IPS DF 6.9 (cell line): ENCODE measurements around the gene ZBTB8B.

ENCODE experiments used
- DNase-seq: peaks from one replicate; pipeline ENCODE4 v3.0.0-alpha.2; 2013; ENCODE audit warnings: low read depth, low spot score
- H3K27ac ChIP-seq: one replicate; pipeline ENCODE4 v1.5.1; 2013; ENCODE audit warnings: low read length, control low read depth
- H3K27me3 ChIP-seq: 2 replicates; pipeline ENCODE4 v1.6.1; 2013; ENCODE audit warnings: mild to moderate bottlenecking, low read length; ENCODE audit not compliant: control insufficient read depth, insufficient read depth
- H3K36me3 ChIP-seq: 2 replicates; pipeline ENCODE4 v1.6.1; 2013; ENCODE audit warnings: low read length; ENCODE audit not compliant: control insufficient read depth, insufficient read depth
- H3K4me1 ChIP-seq: 2 replicates; pipeline ENCODE4 v1.6.1; 2013; ENCODE audit warnings: low read length; ENCODE audit not compliant: control insufficient read depth, insufficient read depth
- H3K4me3 ChIP-seq: 2 replicates; pipeline ENCODE4 v1.5.1; 2013; ENCODE audit warnings: mild to moderate bottlenecking, low read length
- H3K9me3 ChIP-seq: 2 replicates; pipeline ENCODE4 v1.6.1; 2013; ENCODE audit warnings: low read length, inconsistent platforms; ENCODE audit not compliant: control insufficient read depth, insufficient read depth
- WGBS: extraction: QIAGEN DNeasy Blood & Tissue Kit; methylation state at CpG from one replicate; pipeline ENCODE4 v1.1.7; 2013; ENCODE audit warnings: mixed read lengths, missing lambda C conversion rate; ENCODE audit not compliant: insufficient read length, insufficient coverage; 5-methylcytosine and 5-hydroxymethylcytosine counted together

ZBTB8B gene

DNA sequence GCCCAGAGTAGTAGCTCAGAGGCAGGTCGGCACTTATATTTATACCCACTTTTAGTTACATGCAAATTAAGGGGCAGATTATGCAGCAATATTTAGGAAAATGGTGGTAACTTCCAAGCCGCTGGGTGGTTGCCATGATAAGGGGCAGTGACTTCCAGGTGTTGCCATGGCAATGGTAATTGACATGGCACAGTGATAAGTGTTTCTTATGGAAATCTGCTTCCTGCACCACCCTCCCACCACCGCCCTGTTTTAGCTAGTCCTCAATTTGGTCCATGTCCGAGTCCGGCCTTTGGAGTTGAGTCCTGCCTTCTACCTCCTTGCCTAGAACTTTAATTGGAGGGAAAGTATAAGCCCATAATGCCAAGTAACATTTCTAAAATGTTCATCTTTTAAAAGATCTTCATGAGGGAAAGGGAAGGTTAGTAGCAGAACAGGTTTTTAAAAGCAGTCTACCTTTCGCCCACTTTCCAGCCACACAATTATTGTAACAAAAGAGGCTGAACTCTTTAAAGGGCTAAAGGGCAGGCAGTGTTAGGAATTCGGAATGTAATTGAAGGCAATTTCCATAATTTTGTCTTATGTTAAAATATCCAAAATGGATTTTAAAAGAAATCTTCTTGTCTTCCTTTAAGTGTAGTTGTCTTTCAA is 21.7 kb downstream of the ZBTB8B start:
- DNase-seq = no peak
- H3K36me3 ChIP-seq = no peaks in the 10 kb centered on the region
- no CpG with 5 or more reads among the region's 7 CpGs for WGBS
- no peaks in the 10 kb centered on the region for H3K27me3 ChIP-seq
- no peaks in the 10 kb centered on the region for H3K9me3 ChIP-seq
- no peak overlapping the region for H3K27ac ChIP-seq
- H3K4me3 ChIP-seq = no peak overlapping the region
- peaks cover 2% of the 10 kb centered on the region; the same call in 1 of the 2 replicates for H3K4me1 ChIP-seq

DNA sequence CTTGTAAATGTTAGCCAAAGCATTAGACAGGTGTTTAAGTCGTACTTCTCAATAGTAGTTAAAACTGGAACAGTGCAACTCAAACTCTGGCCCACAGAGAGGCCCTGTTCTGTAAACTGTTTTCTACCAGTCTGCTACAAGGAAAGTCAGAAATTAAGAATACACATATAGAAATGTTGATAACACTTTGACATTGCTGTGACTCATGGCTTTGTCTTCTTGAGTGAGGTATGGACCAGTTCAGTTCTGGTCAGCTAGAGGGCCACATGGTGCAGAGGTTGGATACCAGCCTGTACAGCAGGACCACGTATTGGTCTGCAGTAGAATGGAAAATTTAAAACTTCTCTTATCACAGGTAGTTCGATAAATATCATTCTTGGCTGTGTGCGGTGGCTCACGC is 22.3 kb downstream of the ZBTB8B start:
- no peak for DNase-seq
- no peak overlapping the region for H3K27ac ChIP-seq

DNA sequence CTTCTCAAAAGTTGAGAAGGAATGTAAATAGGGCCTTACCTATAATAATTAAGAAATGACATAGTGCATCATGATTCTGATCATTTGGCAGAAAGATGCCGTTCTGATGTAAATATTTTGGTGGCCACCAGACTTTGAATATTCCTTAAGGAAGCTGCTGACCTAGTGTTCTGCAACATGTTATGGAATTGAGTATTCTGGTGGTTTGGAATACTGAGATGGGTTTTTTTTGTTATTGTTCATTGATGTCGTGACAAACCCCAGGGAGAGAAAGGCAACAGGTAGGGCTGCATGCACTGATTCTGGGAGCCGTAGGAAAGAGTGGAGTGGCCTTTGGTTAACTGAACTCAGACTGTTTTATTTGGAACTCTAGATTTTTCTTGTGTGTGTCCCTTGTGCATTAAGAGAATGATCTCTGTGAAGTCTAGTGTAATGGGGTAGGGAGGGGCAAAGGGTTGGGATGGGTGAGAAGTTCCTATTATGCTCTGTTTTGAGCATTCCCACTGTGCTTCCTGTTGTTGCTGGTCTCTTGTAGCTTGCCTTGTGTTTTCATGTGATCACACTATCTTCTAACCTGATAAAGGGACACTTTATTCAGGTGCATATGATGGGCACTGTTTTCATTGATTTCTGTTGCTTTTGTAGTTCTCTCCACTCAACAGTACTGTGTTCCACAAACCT is 25.0 kb downstream of the ZBTB8B start:
- no peaks in the 10 kb centered on the region for H3K9me3 ChIP-seq
- H3K4me1 ChIP-seq = no peaks in the 10 kb centered on the region; the same call in 1 of the 2 replicates
- no peak overlapping the region for H3K27ac ChIP-seq
- DNase-seq = no peak
- H3K36me3 ChIP-seq = no peaks in the 10 kb centered on the region; the same call in 1 of the 2 replicates
- no peak overlapping the region for H3K4me3 ChIP-seq
- no peaks in the 10 kb centered on the region for H3K27me3 ChIP-seq
- no CpG with 5 or more reads among the region's 3 CpGs for WGBS

More for the DNA sequence above, 22.3 kb downstream of the ZBTB8B start:
- WGBS = no CpG with 5 or more reads among the region's 5 CpGs
- Histone ChIP-seq H3K4me1 (peaks cover 2% of the 10 kb centered on the region; the same call in 1 of the 2 replicates), H3K9me3 (no peaks in the 10 kb centered on the region), H3K4me3 (no peak overlapping the region), H3K36me3 (no peaks in the 10 kb centered on the region; the same call in 1 of the 2 replicates), H3K27me3 (no peaks in the 10 kb centered on the region)

DNA sequence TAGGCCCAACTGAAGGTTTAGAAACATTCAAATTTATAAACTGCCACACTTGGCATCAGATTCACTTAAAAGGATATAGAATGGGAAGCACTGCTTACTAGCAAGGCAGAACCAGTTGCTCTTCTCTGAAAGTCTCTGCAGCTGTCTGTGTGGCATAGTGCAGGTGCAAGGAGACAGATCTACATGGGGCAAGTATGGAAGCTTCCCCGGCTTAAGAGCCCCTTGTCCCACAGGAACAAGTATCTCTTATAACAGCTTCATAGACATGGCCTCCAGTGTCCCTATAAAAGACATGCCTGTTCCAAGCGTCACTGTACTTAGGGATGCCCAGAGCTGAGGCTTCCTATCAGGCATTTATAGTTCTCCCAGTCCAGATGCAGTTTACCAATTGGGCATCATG is 26.5 kb downstream of the ZBTB8B start:
- H3K27ac ChIP-seq = no peak overlapping the region
- no peak overlapping the region for H3K4me3 ChIP-seq
- no CpG with 5 or more reads among the region's 2 CpGs for WGBS
- DNase-seq = no peak
- no peaks in the 10 kb centered on the region for H3K27me3 ChIP-seq
- H3K4me1 ChIP-seq = no peaks in the 10 kb centered on the region
- H3K9me3 ChIP-seq = no peaks in the 10 kb centered on the region
- no peaks in the 10 kb centered on the region; the same call in 1 of the 2 replicates for H3K36me3 ChIP-seq

DNA sequence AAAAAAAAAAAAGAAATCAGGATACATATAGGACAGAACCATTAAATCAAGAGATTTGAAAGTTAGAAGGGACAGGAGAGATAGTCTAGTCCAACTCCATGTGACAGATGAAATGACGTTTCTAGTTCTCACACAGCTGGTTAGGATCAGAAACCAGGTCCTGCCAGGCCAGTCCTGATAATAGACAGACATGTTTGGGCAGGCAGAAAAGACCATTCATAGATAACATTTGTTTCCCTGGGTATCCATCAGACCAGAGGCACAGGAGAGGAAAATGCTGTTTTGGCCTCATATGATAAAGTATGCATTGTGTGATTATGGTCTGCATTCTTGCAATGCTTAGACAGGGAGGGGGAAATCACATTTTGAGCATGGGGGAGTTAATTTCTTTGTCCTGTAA is 29.3 kb downstream of the ZBTB8B start:
- Histone ChIP-seq H3K9me3 (no peaks in the 10 kb centered on the region), H3K27ac (no peak overlapping the region), H3K36me3 (no peaks in the 10 kb centered on the region; the same call in 1 of the 2 replicates), H3K27me3 (no peaks in the 10 kb centered on the region), H3K4me3 (no peak overlapping the region), H3K4me1 (no peaks in the 10 kb centered on the region)
- no peak for DNase-seq
- WGBS = no CpG with 5 or more reads among the region's 1 CpG

DNA sequence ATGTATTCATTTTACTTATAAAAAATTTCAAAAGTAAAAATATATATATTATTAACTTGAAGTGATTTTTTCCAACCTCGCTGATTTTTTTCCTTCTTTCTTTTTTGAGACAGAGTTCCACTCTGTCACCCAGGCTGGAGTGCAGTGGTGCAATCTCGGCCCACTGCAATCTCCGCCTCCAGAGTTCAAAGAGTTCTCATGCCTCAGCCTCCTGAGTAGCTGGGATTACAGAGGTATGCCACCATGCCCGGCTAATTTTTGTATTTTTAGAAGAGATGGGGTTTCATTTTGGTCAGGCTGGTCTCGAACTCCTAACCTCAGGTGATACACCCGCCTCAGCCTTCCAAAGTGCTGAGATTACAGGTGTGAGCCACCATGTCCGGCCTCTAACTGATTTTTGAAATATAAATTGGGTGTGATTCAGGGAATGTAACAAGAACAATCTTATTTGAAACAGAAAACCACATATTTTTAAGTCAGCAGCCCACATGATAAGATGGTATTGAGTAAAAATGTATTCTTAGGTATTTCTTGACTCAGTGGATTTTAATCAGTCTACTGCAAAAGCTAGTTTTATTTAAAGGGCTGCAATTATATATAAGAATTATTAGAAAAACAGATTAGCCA is 30.0 kb downstream of the ZBTB8B start:
- Histone ChIP-seq H3K4me1 (no peaks in the 10 kb centered on the region), H3K36me3 (no peaks in the 10 kb centered on the region; the same call in 1 of the 2 replicates), H3K27ac (no peak overlapping the region), H3K9me3 (no peaks in the 10 kb centered on the region), H3K27me3 (no peaks in the 10 kb centered on the region), H3K4me3 (no peak overlapping the region)
- DNase-seq = no peak
- no CpG with 5 or more reads among the region's 7 CpGs for WGBS

DNA sequence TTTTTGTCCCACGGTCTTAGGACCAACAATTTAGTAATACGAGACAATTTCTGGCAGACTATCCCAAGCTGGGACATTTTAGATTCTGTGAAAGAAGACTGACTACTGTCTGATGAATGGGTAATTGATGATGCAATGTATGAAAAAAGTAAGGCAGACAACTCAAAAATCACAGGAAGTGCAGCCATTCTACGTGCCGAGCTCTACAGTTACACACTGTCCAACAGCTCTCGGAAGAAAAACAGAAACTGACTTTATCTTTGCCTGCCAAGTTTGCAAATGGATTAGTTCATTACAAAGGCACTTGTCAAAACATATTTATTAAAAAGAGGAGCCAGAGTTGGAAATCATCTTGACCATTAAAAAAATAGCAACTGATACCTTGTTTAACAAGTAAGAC is 31.3 kb downstream of the ZBTB8B start:
- H3K4me3 ChIP-seq = no peak overlapping the region
- DNase-seq = no peak
- WGBS = no CpG with 5 or more reads among the region's 5 CpGs
- H3K36me3 ChIP-seq = no peaks in the 10 kb centered on the region; the same call in 1 of the 2 replicates
- H3K27me3 ChIP-seq = no peaks in the 10 kb centered on the region
- H3K27ac ChIP-seq = no peak overlapping the region
- H3K4me1 ChIP-seq = no peaks in the 10 kb centered on the region
- no peaks in the 10 kb centered on the region for H3K9me3 ChIP-seq

DNA sequence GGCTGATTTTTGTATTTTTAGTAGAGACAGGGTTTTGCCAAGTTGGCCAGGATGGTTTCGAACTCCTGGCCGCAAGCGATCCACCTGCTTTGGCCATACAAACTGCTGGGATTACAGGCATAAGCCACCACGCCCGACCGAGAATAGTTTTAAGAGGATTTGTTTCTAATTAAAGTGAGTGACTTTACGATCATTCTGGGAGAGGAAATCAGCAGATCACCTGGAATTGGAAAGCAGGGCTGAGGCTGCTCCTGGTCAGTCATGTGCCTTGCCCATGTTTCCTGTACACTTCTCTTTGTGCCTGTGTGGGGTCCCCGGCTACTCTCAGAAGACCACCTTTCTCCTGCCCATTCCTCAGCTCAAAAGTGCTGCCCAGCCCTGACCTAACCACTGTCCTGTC is 33.9 kb downstream of the ZBTB8B start:
- H3K27ac ChIP-seq = no peak overlapping the region
- WGBS = no CpG with 5 or more reads among the region's 8 CpGs
- H3K36me3 ChIP-seq = no peaks in the 10 kb centered on the region
- H3K4me1 ChIP-seq = no peaks in the 10 kb centered on the region
- no peak for DNase-seq
- H3K27me3 ChIP-seq = no peaks in the 10 kb centered on the region
- no peaks in the 10 kb centered on the region for H3K9me3 ChIP-seq
- no peak overlapping the region for H3K4me3 ChIP-seq

DNA sequence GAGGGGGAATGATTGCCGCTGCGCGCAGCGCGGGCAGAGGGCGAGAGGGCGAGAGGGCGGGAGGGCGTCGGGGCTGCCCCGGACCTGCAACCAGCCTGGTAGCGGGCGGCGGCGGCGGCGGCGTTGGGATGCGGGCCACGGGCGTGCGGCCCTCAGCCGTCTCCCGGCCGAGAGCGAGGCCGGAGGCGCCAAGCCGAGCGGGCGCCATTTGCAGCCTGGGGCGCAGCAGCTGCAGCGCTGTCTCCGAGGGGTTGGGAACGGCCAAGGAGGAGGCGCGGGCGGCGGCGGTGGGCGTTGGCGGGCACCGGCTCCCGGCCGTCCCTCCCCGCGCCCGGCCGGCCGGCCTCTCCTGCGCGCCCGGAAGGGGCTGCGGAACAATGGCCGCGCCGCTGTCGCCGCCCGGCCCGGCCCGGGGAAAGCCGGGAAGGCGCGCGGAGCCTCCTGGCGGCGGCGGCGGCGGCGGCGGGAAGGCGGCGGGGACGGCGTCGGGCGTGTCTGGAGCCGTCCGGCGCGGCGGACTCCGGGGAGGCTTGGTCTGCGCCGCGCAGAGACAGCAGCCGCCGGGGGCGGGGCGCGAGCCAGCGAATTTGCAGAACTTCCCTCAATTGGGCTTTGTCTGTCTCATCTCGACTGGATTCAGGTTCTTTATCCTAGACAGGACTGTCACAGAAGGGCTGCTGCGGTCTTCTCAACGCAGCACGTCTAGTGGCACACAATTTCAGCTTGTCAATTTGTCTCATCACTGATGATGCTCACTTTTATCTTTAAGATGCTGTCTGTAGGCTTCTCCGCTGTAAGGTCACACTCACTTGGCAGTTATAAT is 35.7 kb downstream of the ZBTB8B start:
- Histone ChIP-seq H3K27ac (no peak overlapping the region), H3K27me3 (no peaks in the 10 kb centered on the region), H3K9me3 (no peaks in the 10 kb centered on the region), H3K4me1 (no peaks in the 10 kb centered on the region), H3K36me3 (no peaks in the 10 kb centered on the region), H3K4me3 (peak overlapping the region; percentile 85; the same call in 1 of the 2 replicates)
- no peak for DNase-seq
- WGBS = no CpG with 5 or more reads among the region's 99 CpGs

DNA sequence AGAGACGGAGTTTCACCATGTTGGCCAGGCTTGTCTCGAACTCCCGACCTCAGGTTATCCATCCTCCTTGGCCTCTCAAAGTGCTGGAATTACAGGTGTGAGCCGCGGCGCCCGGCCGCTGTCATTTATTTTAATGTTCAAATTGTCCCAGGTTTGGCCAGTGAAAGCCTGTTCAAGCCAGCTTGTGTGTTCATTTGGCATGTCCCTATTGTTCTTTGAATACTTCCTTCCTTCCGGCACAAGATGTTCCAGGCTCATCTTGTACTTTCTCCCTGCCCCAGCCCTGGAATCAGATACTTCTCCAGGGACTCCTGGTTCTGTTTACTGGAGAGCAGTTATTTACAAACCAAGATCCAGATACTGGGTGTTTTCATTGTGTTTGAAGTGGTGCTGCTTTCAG is 37.0 kb downstream of the ZBTB8B start:
- no peak overlapping the region for H3K27ac ChIP-seq
- WGBS = no CpG with 5 or more reads among the region's 9 CpGs

More for the DNA sequence above, 37.0 kb downstream of the ZBTB8B start:
- Histone ChIP-seq H3K4me1 (no peaks in the 10 kb centered on the region), H3K36me3 (no peaks in the 10 kb centered on the region), H3K4me3 (no peak overlapping the region), H3K9me3 (no peaks in the 10 kb centered on the region), H3K27me3 (no peaks in the 10 kb centered on the region)
- no peak for DNase-seq
